DOHH2 (cell line): ENCODE results near the gene S100A4.

Experiments
- CTCF ChIP-seq: fragments of 200-600 bp; sonication (generic); IDR thresholded peaks from one replicate; pipeline ENCODE4 v1.5.1; 2014; ENCODE audit warnings: antibody characterized with exemption, mild to moderate bottlenecking, low read depth, low read length; ENCODE audit not compliant: poor library complexity, severe bottlenecking
- EZH2phosphoT487 ChIP-seq: fragments of 200-600 bp; sonication (generic); IDR thresholded peaks from 2 replicates; pipeline ENCODE4 v1.6.1; 2017; ENCODE audit warnings: borderline replicate concordance, mild to moderate bottlenecking, antibody characterized with exemption, low read length, moderate library complexity, mixed read lengths

- TF ChIP-seq CTCF, result peak; percentile 91
- no peak for TF ChIP-seq EZH2phosphoT487
Measured at GRCh38 chr1:153532769-153533599, 12.6 kb downstream of the S100A4 start.
